ENCODE data around the gene SENP6. TPM values are rescaled to one million over a fixed set of nuclear protein-coding genes. Genes with fewer than 3 reads are reported as not detected.

Gene SENP6
- total and polyA plus RNA-seq, 2 donors from 2014 or later: 28.8 to 99.3 TPM

GRCh38 chr6:75745404-75745803, 143.7 kb downstream of the SENP6 start:
- peaks cover 0 to 3% (median 0%) of the 10 kb centered on the region in 3 donors for H3K4me1 ChIP-seq (ENCODE audit: control insufficient read depth in 2 of 3, insufficient read depth in 2 of 3, low read depth in 1 of 3, low read length in 3 of 3)
- H3K36me3 ChIP-seq (ENCODE audit: control insufficient read depth in 2 of 3, insufficient read depth in 3 of 3, low read length in 3 of 3): no peaks in the 10 kb centered on the region
- H3K27ac ChIP-seq (ENCODE audit: low read depth in 2 of 2, low read length in 2 of 2): no peak overlapping the region
- no peak for FAIRE-seq
- no peaks in the 10 kb centered on the region for H3K9me3 ChIP-seq (ENCODE audit: control insufficient read depth in 2 of 3, insufficient read depth in 1 of 3, low read length in 3 of 3)
- no peak for TF ChIP-seq CTCF (IDR thresholded peaks at IDR 0.05; ENCODE audit: borderline replicate concordance, extremely low read depth, insufficient read depth)
- no peak for DNase-seq
- H3K4me3 ChIP-seq (ENCODE audit: low read length in 3 of 3): no peak overlapping the region
- no peaks in the 10 kb centered on the region for H3K27me3 ChIP-seq (ENCODE audit: control insufficient read depth, insufficient read depth, low read length)
- intact Hi-C loops (cut with DNase I): no loop called here
- no peak overlapping the region for H3K9ac ChIP-seq (ENCODE audit: low read length in 3 of 3)

- Histone ChIP-seq H3K27me3 (ENCODE audit: control insufficient read depth, insufficient read depth, low read length) (no peaks in the 10 kb centered on the region), H3K36me3 (ENCODE audit: control insufficient read depth in 2 of 3, insufficient read depth in 3 of 3, low read length in 3 of 3) (no peaks in the 10 kb centered on the region), H3K9ac (ENCODE audit: low read length in 3 of 3) (no peak overlapping the region), H3K4me1 (ENCODE audit: control insufficient read depth in 2 of 3, insufficient read depth in 2 of 3, low read depth in 1 of 3, low read length in 3 of 3) (peaks cover 0 to 3% (median 0%) of the 10 kb centered on the region in 3 donors), H3K9me3 (ENCODE audit: control insufficient read depth in 2 of 3, insufficient read depth in 1 of 3, low read length in 3 of 3) (no peaks in the 10 kb centered on the region), H3K27ac (ENCODE audit: low read depth in 2 of 2, low read length in 2 of 2) (no peak overlapping the region), H3K4me3 (ENCODE audit: low read length in 3 of 3) (no peak overlapping the region)
- DNase-seq (peak in 2 of 5 donors; percentile 35 to 55), FAIRE-seq (no peak)
- no peak for TF ChIP-seq CTCF (IDR thresholded peaks at IDR 0.05; ENCODE audit: borderline replicate concordance, extremely low read depth, insufficient read depth)
- intact Hi-C loops (cut with DNase I): no loop called here
Observed at GRCh38 chr6:75746221-75746620, 144.5 kb downstream of the SENP6 start.

- Histone ChIP-seq H3K27me3 (ENCODE audit: control insufficient read depth, insufficient read depth, low read length) (no peaks in the 10 kb centered on the region), H3K4me3 (ENCODE audit: low read length in 3 of 3) (no peak overlapping the region), H3K9ac (ENCODE audit: low read length in 3 of 3) (no peak overlapping the region), H3K4me1 (ENCODE audit: control insufficient read depth in 2 of 3, insufficient read depth in 2 of 3, low read depth in 1 of 3, low read length in 3 of 3) (peaks cover 0 to 3% (median 1%) of the 10 kb centered on the region in 3 donors), H3K36me3 (ENCODE audit: control insufficient read depth in 2 of 3, insufficient read depth in 3 of 3, low read length in 3 of 3) (no peaks in the 10 kb centered on the region), H3K9me3 (ENCODE audit: control insufficient read depth in 2 of 3, insufficient read depth in 1 of 3, low read length in 3 of 3) (no peaks in the 10 kb centered on the region), H3K27ac (ENCODE audit: low read depth in 2 of 2, low read length in 2 of 2) (no peak overlapping the region)
- peak in 2 of 5 donors; percentile 38 to 48 for DNase-seq
- no peak for FAIRE-seq
- no peak for TF ChIP-seq CTCF (IDR thresholded peaks at IDR 0.05; ENCODE audit: borderline replicate concordance, extremely low read depth, insufficient read depth)
- intact Hi-C loops (cut with DNase I): no loop called here
Observed at GRCh38 chr6:75747152-75747992, 145.7 kb downstream of the SENP6 start.

Measured in kidney (tissue), 14 donors.